A673 (cell line): ENCODE measurements around the gene TRIM26. TPM values are rescaled to one million over a fixed set of nuclear protein-coding genes. Genes with fewer than 3 reads are reported as not detected.
A peak's percentile ranks its signal among the peaks of the same experiment; 100 is the strongest.

ENCODE experiments used
- BruUV-seq: library from RNA; stranded (reverse); fragments of 400-500 nt; replicated peaks from 2 replicates; lab custom pipeline; 2021; lab: Mats Ljungman, UMichigan
- CTCF ChIA-PET: fragments of 300-600 bp; sonication (Branson Sonifier 250); formaldehyde crosslinking; loops from one replicate; lab custom pipeline; 2022; ENCODE audit warnings: antibody characterized with exemption; lab: Charles Lee
- POLR2A ChIA-PET: fragments of 300-600 bp; sonication (Branson Sonifier 250); formaldehyde crosslinking; loops from one replicate; lab custom pipeline; 2022; ENCODE audit warnings: antibody characterized with exemption; ENCODE audit not compliant: low non-redundant PET; lab: Charles Lee
- DNase-seq: peaks from one replicate; pipeline ENCODE4 v3.0.0-alpha.2; 2015; ENCODE audit warnings: low spot score
- H3K27ac ChIP-seq: fragments of 200-600 bp; sonication (generic); 2 replicates; pipeline ENCODE4 v1.5.1; 2016; ENCODE audit warnings: mixed run types, low read depth, mild to moderate bottlenecking, mixed read lengths, antibody characterized with exemption, low read length; ENCODE audit not compliant: poor library complexity, severe bottlenecking
- H3K27me3 ChIP-seq: fragments of 200-600 bp; sonication (generic); replicated peaks from 2 replicates; pipeline ENCODE4 v1.6.1; 2017; ENCODE audit warnings: mixed run types, low read depth, mild to moderate bottlenecking, mixed read lengths, antibody characterized with exemption, low read length; ENCODE audit not compliant: insufficient read depth, poor library complexity
- H3K36me3 ChIP-seq: fragments of 200-600 bp; sonication (generic); 2 replicates; pipeline ENCODE4 v1.6.1; 2016; ENCODE audit warnings: mixed run types, mild to moderate bottlenecking, mixed read lengths, antibody characterized with exemption, low read length; ENCODE audit not compliant: insufficient read depth, poor library complexity, severe bottlenecking
- H3K4me1 ChIP-seq: fragments of 200-600 bp; sonication (generic); 2 replicates; pipeline ENCODE4 v1.6.1; 2017; ENCODE audit warnings: mixed run types, mild to moderate bottlenecking, mixed read lengths, antibody characterized with exemption, low read length; ENCODE audit not compliant: insufficient read depth, poor library complexity, severe bottlenecking
- H3K4me3 ChIP-seq: fragments of 200-600 bp; sonication (generic); 2 replicates; pipeline ENCODE4 v1.5.1; 2016; ENCODE audit warnings: low read depth, mixed run types, mild to moderate bottlenecking, mixed read lengths, low read length; ENCODE audit not compliant: poor library complexity, severe bottlenecking
- H3K9me3 ChIP-seq: fragments of 200-600 bp; sonication (generic); 2 replicates; pipeline ENCODE4 v1.6.1; 2016; ENCODE audit warnings: mixed run types, low read depth, mild to moderate bottlenecking, mixed read lengths, antibody characterized with exemption, low read length; ENCODE audit not compliant: poor library complexity, severe bottlenecking
- EZH2 ChIP-seq: fragments of 200-600 bp; sonication (generic); IDR thresholded peaks from 2 replicates; pipeline ENCODE4 v1.6.1; 2017; ENCODE audit warnings: borderline replicate concordance, low read depth, mild to moderate bottlenecking, mixed read lengths, antibody characterized with exemption, low read length; ENCODE audit not compliant: poor library complexity, severe bottlenecking
- intact Hi-C: fragments of 100-400 bp; cut with micrococcal nuclease; formaldehyde crosslinking; loops from one replicate; pipeline ENCODE4 v1.10.0; 2022; ENCODE audit not compliant: unreplicated experiment
- total RNA-seq: library from RNA; stranded (reverse); gene quantifications from 2 replicates; pipeline ENCODE4 v1.2.3, GENCODE V29; 2021
- TF ChIP-seq, protein P1 (sequence below): fragments of 300-800, 200-600 bp; sonication (generic); conservative IDR thresholded peaks from 2 replicates; pipeline ENCODE4 v1.5.1; 2017; ENCODE audit warnings: low read depth, mild to moderate bottlenecking, antibody characterized with exemption, low read length, moderate library complexity, mixed read lengths

TRIM26 gene
- total RNA-seq, 1 experiment from 2014 or later: 41.3 TPM

DNA sequence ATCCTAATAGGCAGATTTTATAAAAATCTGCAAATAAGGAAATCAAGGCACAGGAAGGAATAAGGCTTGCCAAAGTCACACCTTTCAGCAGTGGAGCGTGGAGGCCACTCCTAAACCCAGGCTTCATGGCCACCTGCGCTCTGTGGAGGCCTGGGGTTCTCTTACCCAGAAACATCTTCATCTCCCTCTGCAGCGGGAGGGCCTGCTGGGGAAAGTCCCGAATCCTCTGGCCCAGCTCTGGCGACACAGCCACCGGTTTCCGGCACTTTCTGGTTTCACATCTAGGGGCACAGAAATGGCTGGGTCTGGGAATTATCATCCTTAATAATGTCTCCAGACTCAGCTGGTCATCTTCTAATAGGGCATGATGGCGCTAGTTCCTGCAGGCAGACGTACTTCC is 56.4 kb downstream of the TRIM26 start:
- Histone ChIP-seq H3K4me3 (no peak overlapping the region), H3K36me3 (no peaks in the 10 kb centered on the region), H3K4me1 (peaks cover 16% of the 10 kb centered on the region), H3K27ac (no peak overlapping the region), H3K27me3 (no peaks in the 10 kb centered on the region), H3K9me3 (no peaks in the 10 kb centered on the region)
- ChIA-PET CTCF (no interaction called here), POLR2A (no interaction called here)
- no peak for DNase-seq
- intact Hi-C loops: no loop called here
- BruUV-seq: no TSS peak
- TF ChIP-seq EZH2: no peak
- TF ChIP-seq, protein P1, sequence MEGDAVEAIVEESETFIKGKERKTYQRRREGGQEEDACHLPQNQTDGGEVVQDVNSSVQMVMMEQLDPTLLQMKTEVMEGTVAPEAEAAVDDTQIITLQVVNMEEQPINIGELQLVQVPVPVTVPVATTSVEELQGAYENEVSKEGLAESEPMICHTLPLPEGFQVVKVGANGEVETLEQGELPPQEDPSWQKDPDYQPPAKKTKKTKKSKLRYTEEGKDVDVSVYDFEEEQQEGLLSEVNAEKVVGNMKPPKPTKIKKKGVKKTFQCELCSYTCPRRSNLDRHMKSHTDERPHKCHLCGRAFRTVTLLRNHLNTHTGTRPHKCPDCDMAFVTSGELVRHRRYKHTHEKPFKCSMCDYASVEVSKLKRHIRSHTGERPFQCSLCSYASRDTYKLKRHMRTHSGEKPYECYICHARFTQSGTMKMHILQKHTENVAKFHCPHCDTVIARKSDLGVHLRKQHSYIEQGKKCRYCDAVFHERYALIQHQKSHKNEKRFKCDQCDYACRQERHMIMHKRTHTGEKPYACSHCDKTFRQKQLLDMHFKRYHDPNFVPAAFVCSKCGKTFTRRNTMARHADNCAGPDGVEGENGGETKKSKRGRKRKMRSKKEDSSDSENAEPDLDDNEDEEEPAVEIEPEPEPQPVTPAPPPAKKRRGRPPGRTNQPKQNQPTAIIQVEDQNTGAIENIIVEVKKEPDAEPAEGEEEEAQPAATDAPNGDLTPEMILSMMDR: no peak

DNA sequence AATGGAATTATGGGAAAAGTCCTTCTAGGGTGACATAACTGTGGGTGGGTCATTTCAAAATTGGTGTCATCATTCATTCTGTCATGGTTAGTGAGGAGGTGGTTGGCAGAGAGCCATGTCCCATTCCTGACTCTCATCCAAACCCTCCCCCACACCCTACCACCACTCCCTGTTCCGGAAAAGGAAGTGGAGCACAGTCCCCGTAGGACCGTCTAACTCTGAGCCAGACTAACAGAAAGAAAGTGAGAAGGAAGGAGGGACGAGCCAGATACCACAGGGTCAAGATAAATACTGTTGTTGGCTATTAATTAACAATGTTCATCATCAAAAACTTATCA is 57.0 kb downstream of the TRIM26 start:
- H3K36me3 ChIP-seq: no peaks in the 10 kb centered on the region
- intact Hi-C loops: no loop called here

DNA sequence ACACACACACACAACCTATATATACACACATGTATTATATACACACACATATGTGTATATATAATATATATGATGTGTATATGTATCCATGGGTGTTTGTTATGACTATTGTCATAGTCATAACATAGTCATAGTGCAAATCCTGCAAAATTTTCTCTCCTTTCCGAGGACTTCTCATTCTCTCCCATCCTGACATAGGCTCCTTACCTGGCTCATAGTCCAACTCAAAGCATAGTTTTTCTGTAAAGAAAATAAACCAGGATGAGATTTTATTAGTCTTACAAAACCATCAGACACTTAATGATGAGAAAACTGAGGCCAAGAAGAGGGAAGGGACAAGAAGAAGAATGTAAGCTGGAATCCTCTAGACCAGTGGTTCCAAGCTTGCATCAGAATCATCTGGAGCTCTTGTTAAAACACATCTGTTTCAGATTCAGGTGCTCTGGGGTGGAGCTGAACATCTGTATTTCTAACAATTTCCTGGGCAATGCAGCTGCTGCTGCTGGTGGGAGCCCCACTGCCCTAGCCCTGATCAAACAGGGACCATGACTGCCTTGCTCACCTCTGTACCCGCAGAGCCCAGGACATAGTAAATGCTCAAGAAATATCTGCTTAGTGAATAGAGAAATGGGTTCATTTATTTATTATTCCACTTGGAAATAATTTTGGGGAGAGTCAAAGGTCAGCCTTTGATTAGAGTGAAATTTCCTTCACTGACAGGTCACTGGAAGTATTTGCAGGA is 57.5 kb downstream of the TRIM26 start:
- intact Hi-C loops: no loop called here
- no peaks in the 10 kb centered on the region for H3K36me3 ChIP-seq
- no peak overlapping the region for H3K27ac ChIP-seq
- ChIA-PET POLR2A (no interaction called here), CTCF (interaction anchor here (1.5 kb wide), 1 partner anchor 25 kb away, joined by 4 read pairs; no protein-coding TSS in a partner anchor)
- BruUV-seq: no TSS peak
- TF ChIP-seq, protein P1: no peak
- TF ChIP-seq EZH2: no peak
- H3K27me3 ChIP-seq: no peaks in the 10 kb centered on the region
- H3K4me3 ChIP-seq: no peak overlapping the region
- peaks cover 16% of the 10 kb centered on the region for H3K4me1 ChIP-seq
- no peak for DNase-seq
- no peaks in the 10 kb centered on the region for H3K9me3 ChIP-seq

More for the DNA sequence above, 57.0 kb downstream of the TRIM26 start:
- ChIA-PET CTCF (interaction anchor here (1.5 kb wide), 1 partner anchor 25 kb away, joined by 4 read pairs; no protein-coding TSS in a partner anchor), POLR2A (no interaction called here)
- TF ChIP-seq, protein P1: no peak
- no peak for TF ChIP-seq EZH2
- peak; percentile 85 for DNase-seq
- Histone ChIP-seq H3K4me3 (no peak overlapping the region), H3K27me3 (no peaks in the 10 kb centered on the region), H3K4me1 (peaks cover 16% of the 10 kb centered on the region), H3K27ac (no peak overlapping the region), H3K9me3 (no peaks in the 10 kb centered on the region)
- BruUV-seq: no TSS peak
